HG02870 (cell line): ENCODE measurements around the gene ATP2C2.
A peak's percentile ranks its signal among the peaks of the same experiment; 100 is the strongest.

ENCODE experiments used
- ATAC-seq: cut with Tn5 transposase; IDR thresholded peaks from one replicate; pipeline ENCODE4 v1.9.1; 2021; ENCODE audit warnings: mild to moderate bottlenecking, moderate library complexity; ENCODE audit not compliant: unreplicated experiment

Gene ATP2C2

DNA sequence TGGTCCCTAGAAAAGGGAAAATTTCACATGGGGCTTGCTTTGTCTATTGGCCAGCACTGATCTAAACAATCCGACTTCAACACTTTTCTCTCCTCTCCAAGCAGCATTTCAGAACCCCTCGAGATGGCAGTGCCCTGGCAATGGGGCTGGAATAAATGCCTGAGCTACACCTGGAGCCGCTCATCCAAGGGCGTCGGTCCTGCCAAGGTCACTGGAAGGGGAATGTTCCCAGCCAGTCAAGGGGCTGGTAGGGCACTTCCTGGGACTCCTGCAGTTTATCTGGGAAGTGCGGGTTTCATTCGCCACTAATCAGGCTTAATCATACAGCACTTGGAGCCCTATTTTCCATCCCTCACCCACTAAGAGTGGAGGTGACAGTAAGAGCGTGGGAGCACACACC, 119.0 kb downstream of the ATP2C2 start:
- ATAC-seq = no peak

DNA sequence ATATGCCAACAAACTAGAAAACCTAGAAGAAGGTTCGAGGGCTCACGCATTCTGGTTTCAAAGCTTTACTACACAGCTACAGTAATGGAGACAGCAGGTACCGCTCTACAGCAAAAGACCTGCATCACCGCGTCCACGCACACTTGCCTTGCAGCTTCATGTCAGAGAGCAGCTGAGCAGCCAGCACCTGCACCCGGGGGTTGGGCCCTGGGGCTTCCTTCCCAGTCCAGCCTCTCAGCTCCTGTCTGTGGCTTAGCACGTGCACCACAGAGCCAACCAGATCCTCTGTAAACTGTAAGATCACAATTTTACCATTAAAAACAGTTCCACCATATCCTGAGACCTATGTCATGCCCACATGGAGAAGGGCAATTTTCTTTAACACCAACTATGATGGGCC, 120.8 kb downstream of the ATP2C2 start:
- ATAC-seq = no peak

DNA sequence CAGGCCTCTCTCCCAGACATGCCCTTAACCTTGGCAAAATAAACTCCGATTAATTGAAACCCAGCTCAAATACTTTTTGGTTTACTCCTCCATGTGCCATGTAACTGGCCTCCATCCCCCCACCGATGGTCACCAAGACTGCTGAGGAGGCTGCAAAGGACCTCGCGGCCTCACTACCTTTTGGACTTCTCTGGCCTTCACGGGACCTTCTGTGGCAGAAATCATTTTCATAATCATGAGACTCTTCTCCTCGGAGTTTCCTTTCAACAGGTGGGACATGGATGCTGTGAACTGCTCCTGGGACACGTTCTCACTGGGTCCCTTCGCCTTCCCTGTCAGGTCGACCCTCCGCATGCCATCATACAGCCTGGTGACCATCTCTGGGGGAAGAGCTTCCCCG, 127.2 kb downstream of the ATP2C2 start:
- no peak for ATAC-seq

DNA sequence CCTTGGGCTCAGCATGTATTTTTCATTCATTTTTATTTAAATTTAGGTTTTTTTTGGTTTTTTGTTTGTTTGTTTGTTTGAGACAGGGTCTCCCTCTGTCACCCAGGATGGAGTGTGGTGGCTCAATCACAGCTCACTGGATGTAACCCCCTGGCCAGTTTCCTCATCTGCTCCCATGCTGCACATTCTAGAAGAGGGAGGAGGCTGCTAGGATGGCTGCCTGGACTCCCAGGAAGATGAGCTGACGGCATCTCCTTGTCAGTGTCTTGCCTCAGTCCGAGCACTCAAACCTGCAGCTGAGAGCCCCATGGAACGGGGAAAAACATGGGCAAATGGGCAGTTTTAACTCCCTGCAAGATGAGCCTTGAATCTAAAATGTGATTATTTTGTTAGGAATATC, 128.7 kb downstream of the ATP2C2 start:
- no peak for ATAC-seq

GRCh38 chr16:84497418-84498222, 129.3 kb downstream of the ATP2C2 start:
- no peak for ATAC-seq

DNA sequence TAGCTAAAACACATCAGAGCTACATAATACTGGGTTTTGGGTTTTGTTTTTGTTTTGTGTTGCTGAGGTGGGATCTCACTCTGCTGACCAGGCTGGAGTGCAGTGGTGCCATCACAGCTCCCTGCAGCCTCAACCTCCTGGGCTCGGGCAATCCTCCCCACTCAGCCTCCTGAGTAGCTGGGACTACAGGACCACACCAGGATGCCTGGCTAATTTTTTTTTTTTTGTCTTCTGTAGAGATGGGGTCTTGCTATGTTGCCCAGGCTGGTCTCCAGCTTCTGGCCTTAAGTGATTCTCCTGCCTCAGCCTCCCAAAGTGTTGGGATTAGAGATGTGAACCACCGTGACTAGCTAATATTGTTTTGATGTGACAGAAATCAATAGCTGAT, 129.9 kb downstream of the ATP2C2 start:
- ATAC-seq = no peak

- no peak for ATAC-seq
These were observed 130.7 kb downstream of the ATP2C2 start for GRCh38 chr16:84498859-84499620.

GRCh38 chr16:84499638-84500037, 131.3 kb downstream of the ATP2C2 start:
- no peak for ATAC-seq

DNA sequence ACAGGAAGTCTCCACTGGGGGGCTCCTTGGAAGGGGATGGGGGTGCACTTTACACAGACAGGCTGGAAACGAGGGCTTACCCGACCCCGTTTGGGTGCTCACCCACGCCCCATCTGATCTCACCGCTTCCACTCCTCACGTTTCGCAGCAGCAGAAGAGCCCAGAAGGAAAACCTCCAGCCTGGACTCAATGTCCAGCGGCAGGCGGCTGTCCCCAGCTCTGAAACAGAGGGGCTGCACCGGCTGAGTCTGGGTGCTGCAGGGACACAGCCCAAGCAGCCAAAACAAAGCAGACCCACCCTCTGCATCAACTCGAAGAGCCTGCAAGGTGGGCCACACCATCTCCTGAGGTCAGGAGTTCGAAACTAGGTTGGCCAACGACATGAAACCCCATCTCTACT, 132.2 kb downstream of the ATP2C2 start:
- ATAC-seq = no peak

DNA sequence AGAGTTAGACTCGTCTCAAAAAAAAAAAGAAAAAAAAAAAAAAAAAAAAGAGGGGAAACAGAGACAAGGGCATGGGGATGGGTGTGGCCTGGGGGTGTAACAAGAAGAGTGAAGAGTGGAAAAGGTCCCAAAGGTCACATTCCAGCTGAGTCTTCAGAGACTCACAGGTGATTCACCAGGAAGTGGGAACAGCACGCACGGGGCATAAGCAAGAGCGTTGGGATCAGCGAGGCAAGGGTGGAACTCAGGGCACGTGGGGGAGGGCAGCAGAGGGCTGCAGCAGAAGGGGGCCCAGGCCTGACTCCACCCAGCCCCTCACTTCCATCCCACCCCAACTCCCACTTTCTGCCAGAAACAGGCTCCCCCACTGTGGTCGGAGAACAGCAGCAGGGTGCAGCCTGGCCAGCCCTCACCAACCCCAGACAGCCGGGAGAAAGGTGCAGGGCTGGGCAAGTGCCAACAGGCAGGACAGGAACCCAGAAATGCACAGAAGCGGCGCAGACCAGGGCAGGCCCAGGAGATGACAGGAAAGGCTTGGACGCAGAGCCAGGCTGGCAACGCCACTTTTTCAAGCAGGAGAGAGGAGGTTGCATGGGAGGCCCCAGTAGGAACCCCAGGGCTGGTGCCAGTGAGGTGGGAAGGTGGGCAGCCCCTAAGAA, 132.9 kb downstream of the ATP2C2 start:
- ATAC-seq = no peak

DNA sequence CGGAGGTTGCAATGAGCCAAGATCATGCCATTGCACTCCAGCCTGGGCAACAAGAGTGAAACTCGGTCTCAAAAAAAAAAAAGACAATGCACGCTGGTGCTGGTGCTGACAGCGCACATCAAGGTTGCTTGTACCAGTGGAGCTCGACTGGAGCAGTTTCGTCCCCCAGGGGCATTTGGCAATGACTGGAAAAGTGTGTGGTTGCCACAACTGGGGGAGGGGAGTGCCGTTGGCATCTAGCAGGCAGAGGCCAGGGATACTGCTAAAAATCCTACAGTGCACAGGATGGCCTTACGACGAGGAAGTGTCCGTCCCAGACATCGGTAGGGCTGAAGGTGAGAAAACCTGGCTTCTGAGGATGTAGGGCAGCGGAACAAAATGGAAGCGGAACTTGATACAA, 133.7 kb downstream of the ATP2C2 start:
- ATAC-seq = no peak

- no peak for ATAC-seq
These were observed 134.2 kb downstream of the ATP2C2 start for GRCh38 chr16:84502581-84502980.

GRCh38 chr16:84503751-84504395, 135.5 kb downstream of the ATP2C2 start:
- ATAC-seq = no peak

DNA sequence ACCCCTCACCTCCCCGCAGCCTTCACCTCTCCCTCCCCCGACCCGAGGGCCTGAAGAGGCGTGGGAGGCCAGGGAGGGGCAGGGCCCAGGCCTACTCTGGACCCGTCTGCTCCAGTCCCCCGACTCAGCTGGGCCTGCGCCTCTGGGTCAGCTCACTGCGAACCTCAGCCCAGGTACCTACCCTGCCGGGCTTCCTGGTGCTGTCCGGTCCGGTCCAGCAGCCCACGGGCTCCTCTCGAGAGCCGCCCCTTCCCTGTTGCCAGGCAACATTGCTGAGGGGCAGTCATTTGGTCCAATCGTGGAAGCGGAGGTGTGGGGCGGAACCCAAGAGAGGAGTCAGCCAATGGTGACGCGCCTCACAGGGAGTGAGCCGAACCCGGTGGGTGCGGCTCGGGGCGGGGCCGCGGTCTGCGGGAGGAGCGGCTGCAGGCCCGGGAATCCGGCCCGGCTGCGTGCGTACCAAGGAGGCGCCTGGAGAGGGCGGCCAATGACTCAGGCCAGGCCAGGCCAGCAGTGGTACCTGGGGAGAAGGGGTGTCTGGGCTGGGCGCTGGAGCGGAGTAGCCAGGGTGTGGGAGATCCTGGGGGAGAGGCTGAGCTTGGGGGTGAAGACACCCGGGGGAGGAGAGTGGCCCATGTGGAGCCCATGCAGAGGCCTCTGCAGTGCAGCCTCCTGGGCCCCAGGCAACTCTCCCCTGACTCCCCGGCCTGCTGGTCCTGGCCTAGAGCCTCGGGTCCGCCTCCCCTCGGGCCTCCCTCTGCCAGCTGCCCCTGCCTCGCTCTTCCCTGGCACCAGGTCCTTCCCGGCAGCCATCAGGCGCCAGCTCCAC, 136.3 kb downstream of the ATP2C2 start, which contains the start of gene MEAK7:
TSS of gene MEAK7 (minus strand) at position 240 of the 829 bp plus-strand sequence. CDS start 6,573 bp downstream, outside the sequence.
- ATAC-seq = peak; percentile 98

DNA sequence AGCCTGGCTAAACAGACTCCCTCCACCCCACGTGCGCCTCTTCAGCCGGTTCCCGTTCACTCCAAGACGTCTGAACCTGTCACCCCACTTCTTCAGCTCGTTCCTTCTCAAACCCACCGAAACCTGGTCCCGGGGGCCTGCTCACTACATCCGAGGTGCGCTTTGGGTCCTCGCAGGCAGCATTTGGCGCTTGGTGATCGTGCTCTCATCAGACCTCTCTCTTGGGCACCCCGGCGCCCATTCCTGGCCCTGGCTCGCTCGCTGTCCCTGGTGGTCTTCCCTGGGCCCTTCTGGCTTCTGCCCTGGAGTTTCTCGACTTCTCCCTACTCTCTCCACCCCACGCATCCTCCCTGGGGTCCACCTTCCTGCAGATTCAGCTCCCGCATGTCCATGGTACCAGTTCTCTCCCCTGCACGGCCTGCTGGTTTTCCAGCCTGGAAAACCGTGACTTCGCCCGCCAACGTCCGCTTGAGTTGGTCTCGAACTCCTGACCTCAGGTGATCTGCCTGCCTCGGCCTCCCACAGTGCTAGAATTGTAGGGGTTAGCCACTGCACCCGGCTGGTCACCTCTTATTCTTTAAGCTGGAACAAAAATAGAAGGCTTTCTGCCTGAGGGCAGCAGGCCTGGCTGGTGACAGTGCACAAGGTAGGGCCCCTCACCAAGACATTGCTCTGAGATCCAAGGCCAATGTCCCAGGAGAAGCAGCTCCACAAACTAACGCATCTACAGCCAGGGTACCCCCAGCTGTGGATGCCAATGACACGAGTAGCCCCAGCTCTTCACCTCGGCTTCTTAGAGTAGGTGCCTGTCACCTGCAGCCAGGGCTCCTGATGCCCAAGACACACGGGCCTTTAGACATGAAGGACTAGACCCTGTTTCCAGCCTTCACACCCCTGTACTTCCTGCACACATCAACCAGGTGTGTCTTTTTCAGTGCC, 137.2 kb downstream of the ATP2C2 start:
- no peak for ATAC-seq

GRCh38 chr16:84507011-84507982, 139.0 kb downstream of the ATP2C2 start:
- ATAC-seq = no peak

DNA sequence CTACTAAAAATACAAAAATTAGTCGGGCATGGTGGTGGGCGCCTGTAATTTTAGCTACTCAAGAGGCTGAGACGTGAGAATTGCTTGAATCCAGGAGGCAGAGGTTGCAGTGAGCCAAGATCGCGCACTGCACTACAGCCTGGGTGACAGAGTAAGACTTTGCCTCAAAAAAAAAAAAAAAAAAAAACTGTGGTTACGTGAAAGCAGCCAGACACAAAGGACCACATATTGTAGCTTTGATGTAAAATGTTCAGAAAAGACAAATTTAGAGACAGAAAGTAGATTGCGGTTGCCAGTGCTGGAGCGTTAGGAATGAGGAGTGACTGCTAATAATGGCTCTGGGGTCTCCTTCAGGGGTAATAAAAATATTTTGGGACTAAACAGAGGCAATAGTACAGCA, 140.2 kb downstream of the ATP2C2 start:
- ATAC-seq = no peak
